Upper lobe of left lung (tissue), 4 donors: ENCODE data around the gene ASB4.

Source experiments
- EP300 ChIP-seq, 4 donors: sonication (generic); formaldehyde crosslinking; IDR thresholded peaks; one replicate each; pipeline ENCODE4 v1.5.1; 2017; ENCODE audit warnings: antibody characterized with exemption in 4 of 4, control low read depth in 2 of 4
- POLR2A ChIP-seq, 4 donors: fragments of 450-650 bp; IDR thresholded peaks; one replicate each; pipeline ENCODE4 v1.5.1; 2016 to 2017; ENCODE audit warnings: antibody characterized with exemption in 4 of 4, mild to moderate bottlenecking in 2 of 4
- POLR2AphosphoS5 ChIP-seq, 2 donors: sonication (generic); formaldehyde crosslinking; IDR thresholded peaks; one replicate each; pipeline ENCODE4 v1.5.1; 2017; ENCODE audit warnings: antibody characterized with exemption in 2 of 2
- TF ChIP-seq, protein P1 (sequence below), 6 experiments: fragments of 450-650 bp in 4 of 6; fragments of 200-600 bp in 2 of 6; sonication (generic) in 2 of 6; IDR thresholded peaks; one replicate each; pipeline ENCODE4 v1.5.1; 2016 to 2019; ENCODE audit warnings: antibody characterized with exemption in 6 of 6

DNA sequence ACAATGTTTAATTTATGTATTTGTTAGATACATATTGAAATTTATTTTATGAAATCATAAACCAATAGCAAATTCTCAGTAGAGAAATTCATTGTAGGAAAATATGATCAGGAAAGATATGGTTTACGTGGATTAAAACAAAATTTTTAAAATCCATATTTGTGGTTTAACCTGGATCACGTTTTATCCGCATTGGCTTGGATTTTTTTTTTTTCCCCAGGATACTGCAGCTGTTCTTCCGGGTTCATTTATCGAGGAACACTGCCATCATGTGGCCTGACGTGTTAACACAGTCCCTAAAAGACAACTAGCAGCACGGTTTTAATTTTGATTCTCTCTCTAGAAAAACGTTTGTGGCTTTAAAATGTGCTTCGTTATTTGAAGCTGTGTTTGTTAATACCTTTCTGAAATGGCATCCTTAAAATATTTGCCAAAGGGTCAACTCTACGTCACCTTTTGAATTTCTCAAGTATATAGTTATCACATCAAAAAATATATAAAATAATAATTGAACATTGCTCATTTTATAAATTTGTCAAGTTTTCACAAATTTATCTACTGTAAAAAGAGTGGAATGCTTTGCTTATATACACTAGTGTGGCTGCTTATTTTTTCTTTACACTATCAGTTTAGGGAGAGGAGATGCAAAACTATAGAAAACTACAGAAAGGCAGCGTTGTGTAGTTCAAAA lies 8.7 kb upstream of the ASB4 start:
- TF ChIP-seq, protein P1, sequence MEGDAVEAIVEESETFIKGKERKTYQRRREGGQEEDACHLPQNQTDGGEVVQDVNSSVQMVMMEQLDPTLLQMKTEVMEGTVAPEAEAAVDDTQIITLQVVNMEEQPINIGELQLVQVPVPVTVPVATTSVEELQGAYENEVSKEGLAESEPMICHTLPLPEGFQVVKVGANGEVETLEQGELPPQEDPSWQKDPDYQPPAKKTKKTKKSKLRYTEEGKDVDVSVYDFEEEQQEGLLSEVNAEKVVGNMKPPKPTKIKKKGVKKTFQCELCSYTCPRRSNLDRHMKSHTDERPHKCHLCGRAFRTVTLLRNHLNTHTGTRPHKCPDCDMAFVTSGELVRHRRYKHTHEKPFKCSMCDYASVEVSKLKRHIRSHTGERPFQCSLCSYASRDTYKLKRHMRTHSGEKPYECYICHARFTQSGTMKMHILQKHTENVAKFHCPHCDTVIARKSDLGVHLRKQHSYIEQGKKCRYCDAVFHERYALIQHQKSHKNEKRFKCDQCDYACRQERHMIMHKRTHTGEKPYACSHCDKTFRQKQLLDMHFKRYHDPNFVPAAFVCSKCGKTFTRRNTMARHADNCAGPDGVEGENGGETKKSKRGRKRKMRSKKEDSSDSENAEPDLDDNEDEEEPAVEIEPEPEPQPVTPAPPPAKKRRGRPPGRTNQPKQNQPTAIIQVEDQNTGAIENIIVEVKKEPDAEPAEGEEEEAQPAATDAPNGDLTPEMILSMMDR (IDR thresholded peaks at IDR 0.05) = peak; percentile 62 to 79 (median 74)
- TF ChIP-seq EP300 (IDR thresholded peaks at IDR 0.05) (no peak), POLR2AphosphoS5 (IDR thresholded peaks at IDR 0.05) (no peak), POLR2A (IDR thresholded peaks at IDR 0.05) (no peak)
